Stimulated activated CD4-positive, alpha-beta T cell treated with anti-CD3 and anti-CD28 coated beads, TNF-alpha, amount 100 ng/mL, for 4 hours (primary cell): ENCODE data around the gene PAFAH1B2.
A peak's percentile ranks its signal among the peaks of the same experiment; 100 is the strongest.
"Not testable (repeated sequence)": the region's sequence is repeated elsewhere in the genome, so short reads cannot be mapped to it uniquely, and the experiment has no call there.

ENCODE experiments used
- DNase-seq, 3 experiments: peaks; one replicate each; pipeline ENCODE4 v3.0.0-alpha.2; 2020; ENCODE audit warnings: low read depth in 3 of 3

Gene PAFAH1B2

GRCh38 chr11:117172724-117173421 lies 28.8 kb downstream of the PAFAH1B2 start:
- DNase-seq: no peak

DNA sequence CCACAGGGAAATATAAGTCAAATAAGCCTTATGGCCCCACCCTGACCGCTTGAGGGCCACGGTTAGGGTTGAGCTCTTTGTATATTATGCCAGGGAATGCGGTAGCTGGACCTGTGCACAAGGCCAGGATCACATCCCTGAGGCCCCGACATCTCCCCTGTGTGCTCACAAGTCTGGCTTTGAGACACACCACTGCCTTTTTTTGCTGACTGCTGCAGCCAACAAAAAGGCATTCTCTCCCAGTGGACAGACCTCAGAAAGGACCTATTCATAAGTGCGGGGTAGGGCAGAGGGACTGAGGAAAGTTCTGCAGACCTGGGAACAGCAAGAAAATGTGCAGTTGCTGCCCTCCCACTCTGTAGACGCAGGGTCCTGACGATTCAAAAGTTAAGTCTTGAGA lies 31.0 kb downstream of the PAFAH1B2 start:
- DNase-seq: no peak

DNA sequence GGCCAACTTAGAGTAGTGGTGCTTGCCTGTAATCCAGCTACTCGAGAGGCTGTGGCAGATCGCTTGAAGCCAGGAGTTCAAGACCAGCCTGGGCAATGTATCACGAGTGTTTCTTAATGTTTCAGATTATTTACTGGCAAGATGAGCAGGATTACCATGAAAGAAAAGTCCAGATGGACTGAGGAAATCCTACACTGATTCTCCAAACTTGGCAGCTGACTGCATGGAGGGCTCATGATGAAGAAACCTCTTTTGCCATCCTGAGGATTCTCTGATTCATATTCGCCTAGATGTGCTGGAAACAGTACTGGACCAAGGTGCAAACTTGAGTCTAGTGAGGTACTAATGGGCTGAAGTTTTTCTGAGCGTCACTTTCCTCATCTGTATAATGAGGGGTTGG lies 31.7 kb downstream of the PAFAH1B2 start:
- no peak for DNase-seq

GRCh38 chr11:117176186-117176585 lies 32.1 kb downstream of the PAFAH1B2 start:
- no peak for DNase-seq

DNA sequence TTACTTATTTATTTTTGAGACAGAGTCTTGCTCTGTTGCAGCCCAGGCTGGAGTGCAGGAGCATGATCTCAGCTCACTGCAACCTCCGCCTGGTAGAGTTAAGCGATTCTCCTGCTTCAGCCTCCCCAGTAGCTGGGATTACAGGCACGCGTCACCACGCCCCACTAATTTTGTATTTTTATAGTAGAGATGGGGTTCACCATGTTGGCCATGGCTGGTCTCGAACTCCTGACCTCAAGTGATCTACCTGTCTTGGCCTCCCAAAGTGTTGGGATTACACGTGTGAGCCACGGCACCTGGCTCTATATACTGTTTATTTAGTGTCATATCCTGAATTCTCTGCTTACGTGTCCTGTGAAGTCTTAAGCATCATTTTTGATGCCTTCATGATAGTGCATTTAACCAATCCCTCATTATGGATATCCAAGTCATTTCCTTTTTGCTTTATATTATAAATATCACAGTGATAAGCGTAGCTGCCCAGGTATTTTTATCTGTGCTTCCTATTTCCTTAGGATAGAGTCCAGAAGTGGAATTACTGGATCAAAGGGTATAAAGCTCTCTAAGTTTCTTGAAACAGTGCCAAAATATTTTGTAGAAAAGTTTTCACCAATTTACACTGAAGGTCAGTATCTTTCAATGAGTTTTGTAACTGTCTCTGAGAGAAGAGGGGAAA lies 33.6 kb downstream of the PAFAH1B2 start:
- DNase-seq: no peak

GRCh38 chr11:117178210-117179034 lies 34.3 kb downstream of the PAFAH1B2 start, which contains the start of gene SIDT2:
Gene SIDT2 (plus strand): TSS chr11:117178743. CDS start chr11:117179264, 521 bp downstream.
- DNase-seq: peak; percentile 75 to 77 (median 75)

- peak in 2 of 3 experiments; percentile 16 to 18 for DNase-seq
Measured at GRCh38 chr11:117179048-117179999, 35.2 kb downstream of the PAFAH1B2 start.

GRCh38 chr11:117180020-117180419 lies 35.9 kb downstream of the PAFAH1B2 start:
- DNase-seq: no peak

DNA sequence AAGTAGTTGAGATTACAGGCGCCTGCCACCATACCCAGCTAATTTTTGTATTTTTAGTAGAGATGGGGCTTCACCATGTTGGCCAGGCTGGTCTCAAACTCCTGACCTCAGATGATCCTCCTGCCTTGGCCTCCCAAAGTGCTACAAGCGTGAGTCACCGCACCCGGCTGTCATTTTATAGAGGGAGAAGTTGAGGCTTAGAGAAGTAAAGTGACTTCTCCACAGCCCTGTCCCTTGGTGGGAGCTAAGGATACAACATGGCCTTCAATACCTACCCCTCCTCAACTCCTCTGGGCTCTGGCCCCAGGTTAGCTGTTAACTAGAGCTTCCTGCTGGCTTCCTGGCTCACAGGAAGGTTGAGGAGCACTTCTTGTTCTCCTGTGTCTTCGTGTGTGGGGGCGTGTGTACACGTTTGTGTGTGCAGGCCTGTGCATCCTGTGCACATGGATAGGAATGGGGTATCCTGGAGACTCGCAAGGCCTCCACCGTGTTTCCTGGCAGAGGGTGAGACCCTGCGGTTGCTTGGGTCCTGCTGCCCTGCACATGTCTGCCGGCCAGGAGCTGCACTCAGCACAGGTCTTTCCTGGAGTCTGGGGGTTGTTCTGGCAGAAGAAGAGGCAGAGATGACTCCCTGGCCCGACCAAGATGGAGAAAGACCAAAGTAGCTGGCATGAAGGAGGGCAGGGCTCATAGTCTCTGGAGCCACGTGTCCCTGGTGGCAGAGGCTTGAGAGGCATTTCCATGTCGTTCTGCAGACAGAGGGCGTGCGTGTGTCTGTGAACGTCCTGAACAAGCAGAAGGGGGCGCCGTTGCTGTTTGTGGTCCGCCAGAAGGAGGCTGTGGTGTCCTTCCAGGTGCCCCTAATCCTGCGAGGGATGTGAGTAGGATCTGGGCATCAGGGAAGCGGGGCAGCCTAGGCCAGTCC lies 36.8 kb downstream of the PAFAH1B2 start:
- peak; percentile 5 to 19 (median 13) for DNase-seq

DNA sequence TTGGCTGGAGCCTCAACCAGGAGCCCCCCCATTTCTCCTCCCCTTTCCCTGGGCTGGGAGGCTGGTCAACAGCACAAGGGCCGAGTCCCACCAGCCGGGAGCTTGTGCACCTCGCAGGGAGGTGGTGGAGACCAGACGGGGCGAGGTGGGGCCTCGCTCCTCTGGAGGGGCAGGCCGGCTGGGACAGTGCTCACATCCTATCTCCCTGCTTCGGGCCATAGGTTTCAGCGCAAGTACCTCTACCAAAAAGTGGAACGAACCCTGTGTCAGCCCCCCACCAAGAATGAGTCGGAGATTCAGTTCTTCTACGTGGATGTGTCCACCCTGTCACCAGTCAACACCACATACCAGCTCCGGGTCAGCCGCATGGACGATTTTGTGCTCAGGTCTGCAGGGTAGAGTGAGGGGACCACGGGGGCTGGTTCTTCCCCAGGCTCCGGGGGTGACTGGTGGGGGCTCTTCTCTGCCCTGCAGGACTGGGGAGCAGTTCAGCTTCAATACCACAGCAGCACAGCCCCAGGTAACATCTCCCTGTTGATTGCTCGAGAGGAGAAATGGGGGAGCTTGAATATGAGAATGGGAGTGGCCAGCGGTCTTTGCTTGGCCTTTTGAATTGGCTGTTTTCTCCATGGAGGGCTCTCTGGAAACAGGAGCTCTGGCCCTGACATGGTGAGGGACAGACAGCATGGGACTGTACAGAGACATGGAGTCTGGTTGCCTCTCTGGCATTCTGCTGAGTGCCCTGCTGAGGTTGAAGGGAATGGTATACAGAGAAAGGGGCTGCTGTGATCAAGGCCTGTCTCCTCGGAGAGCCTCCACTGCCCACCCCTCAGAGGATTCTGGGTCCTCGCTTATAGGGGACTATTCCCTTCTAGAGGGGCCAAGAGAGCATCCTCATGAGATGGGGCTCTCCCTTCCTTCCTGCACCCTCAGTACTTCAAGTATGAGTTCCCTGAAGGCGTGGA lies 37.8 kb downstream of the PAFAH1B2 start:
- DNase-seq: no peak

GRCh38 chr11:117182551-117182935 lies 38.5 kb downstream of the PAFAH1B2 start:
- DNase-seq: no peak

DNA sequence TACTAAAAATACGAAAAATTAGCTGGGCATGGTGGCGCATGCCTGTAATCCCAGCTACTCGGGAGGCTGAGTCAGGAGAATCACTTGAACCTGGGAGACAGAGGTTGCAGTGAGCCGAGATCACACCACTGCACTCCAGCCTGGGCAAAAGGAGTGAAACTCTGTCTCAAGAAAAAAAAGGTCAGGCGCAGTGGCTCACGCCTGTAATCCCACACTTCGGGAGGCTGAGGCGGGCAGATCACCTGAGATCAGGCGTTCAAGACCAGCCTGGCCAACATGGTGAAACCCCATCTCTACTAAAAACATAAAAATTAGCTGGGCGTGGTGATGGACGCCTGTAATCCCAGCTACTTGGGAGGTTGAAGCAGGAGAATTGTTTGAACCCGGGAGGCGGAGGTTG lies 39.1 kb downstream of the PAFAH1B2 start:
- DNase-seq: not testable (repeated sequence)

- DNase-seq: no peak
Measured at GRCh38 chr11:117183724-117184349, 39.8 kb downstream of the PAFAH1B2 start.

GRCh38 chr11:117185736-117186430 lies 41.8 kb downstream of the PAFAH1B2 start:
- DNase-seq: no peak

DNA sequence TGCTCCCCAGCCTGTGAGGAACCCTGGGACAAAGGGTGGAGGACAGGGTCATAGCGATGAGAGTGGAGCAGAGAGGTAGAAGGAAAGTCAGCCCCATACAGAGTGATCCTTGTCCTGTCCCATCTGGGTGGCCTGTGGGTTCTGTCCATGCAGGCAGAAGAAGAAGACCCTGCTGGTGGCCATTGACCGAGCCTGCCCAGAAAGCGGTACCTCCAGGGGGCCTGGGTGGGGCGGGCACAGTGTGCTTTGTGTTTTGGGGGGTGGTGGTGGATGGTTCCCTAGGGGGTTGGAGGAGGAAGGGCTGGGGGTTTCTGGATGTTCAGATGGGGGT lies 42.3 kb downstream of the PAFAH1B2 start:
- no peak for DNase-seq

GRCh38 chr11:117187007-117187406 lies 42.9 kb downstream of the PAFAH1B2 start:
- no peak for DNase-seq

DNA sequence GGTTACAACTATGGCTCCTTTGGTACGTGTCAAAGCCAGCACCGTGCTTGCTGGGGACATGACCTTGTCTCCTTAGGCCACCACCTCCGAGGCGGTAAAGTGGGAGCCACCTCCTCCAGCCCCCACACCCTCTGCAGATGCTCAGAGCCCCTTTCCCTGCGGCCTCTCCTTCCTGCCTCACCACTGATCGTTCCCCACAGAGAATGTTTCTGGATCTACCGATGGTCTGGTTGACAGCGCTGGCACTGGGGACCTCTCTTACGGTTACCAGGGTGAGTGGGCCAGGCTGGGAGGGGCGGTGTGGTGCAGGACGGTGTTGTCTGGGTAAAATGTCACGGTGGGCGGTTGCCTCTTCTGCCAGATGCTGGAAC lies 43.3 kb downstream of the PAFAH1B2 start:
- no peak for DNase-seq
